ENCODE data around the gene CENPM.

GRCh38 chr22:41932353-41932752 is 14.6 kb downstream of the CENPM start:
- TF ChIP-seq CTCF (IDR thresholded peaks at IDR 0.05) (no peak), POLR2A (IDR thresholded peaks at IDR 0.05) (no peak)

Data from uterus (tissue), 2 donors.